Activated CD8-positive, alpha-beta memory T cell treated with anti-CD3 and anti-CD28 coated beads for 36 hours (primary cell): ENCODE measurements around the gene KCNQ5. TPM values are rescaled to one million over a fixed set of nuclear protein-coding genes. Genes with fewer than 3 reads are reported as not detected.

Experiments used
- CTCF ChIA-PET: fragments of 350-600 bp; sonication (Branson Sonifier 250); formaldehyde crosslinking; loops from one replicate; lab custom pipeline; 2021; ENCODE audit warnings: antibody characterized with exemption; lab: Charles Lee
- POLR2A ChIA-PET: fragments of 350-600 bp; sonication (Branson Sonifier 250); formaldehyde crosslinking; loops from one replicate; lab custom pipeline; 2021; ENCODE audit warnings: antibody characterized with exemption; lab: Charles Lee
- total RNA-seq, 2 experiments: library from RNA; stranded (reverse); gene quantifications; one replicate each; pipeline ENCODE4 v1.2.3, GENCODE V29; 2021

Gene KCNQ5
- total RNA-seq, 2 experiments from 2014 or later = 12.3 TPM

DNA sequence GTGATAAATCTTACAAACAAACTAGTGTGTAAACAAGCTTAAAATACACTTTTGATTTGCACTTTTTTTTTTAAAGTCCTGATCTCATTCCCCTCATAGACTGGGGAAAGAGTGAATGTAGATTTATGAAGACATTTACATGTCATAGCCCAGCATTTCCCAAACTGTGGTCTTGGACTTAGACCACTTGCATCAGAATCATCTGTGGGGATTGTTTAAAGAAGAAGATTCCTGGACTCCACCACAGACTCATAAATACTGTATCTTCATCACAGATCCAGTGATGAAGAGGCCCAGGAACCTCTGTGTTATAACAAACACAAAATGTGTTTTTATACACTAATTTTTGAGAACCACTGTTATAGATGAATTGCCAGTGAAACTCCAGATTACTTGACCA is 99.5 kb downstream of the KCNQ5 start:
- CTCF ChIA-PET = no interaction called here
- POLR2A ChIA-PET = no interaction called here

DNA sequence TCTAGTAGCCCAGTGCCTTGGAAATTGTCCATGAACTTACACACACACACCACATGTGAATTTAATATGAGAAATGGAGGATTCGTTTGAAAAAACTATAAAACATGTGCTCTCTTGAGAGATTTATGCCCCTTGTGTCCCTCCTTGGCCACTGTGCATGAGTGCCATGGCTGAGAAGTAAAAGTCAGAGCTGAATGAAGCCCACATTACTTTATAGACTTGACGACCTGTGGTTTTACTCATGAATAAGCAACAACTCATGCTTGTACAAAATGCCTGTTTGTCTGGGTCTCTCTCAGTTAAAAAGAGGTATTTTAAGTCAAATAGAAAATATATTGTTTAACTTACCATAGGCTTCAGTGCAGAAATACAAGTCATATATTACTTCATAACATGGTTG is 102.7 kb downstream of the KCNQ5 start:
- ChIA-PET POLR2A (no interaction called here), CTCF (no interaction called here)

DNA sequence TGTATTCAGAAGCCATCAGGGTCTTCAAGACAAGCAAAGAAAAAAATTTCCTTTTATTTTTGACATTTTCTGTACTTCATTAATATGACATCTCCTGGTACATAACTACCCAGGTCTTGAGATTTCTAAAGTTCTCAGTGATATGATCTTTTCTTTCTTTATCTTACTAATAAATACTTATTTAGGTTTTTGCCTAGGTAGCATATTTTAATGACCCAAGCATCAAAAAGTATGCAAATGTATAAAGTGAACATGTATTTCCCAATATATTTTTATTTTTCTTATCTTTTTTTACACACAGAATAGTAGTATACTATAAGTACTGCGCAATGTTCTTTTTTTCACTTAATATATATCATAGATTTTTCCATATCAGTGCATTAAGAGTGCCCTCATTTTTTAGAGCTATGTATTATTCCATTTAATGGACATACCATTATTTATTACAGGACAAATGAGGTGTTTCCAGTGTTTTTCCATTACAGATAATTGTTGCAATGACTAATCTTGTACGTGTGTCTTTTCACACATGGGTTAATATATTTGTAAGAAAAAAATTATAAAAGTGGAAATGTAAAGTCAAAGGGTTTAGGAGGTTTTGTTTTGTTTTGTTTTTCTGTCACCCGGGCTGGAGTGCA is 107.0 kb downstream of the KCNQ5 start:
- ChIA-PET CTCF (no interaction called here), POLR2A (no interaction called here)

DNA sequence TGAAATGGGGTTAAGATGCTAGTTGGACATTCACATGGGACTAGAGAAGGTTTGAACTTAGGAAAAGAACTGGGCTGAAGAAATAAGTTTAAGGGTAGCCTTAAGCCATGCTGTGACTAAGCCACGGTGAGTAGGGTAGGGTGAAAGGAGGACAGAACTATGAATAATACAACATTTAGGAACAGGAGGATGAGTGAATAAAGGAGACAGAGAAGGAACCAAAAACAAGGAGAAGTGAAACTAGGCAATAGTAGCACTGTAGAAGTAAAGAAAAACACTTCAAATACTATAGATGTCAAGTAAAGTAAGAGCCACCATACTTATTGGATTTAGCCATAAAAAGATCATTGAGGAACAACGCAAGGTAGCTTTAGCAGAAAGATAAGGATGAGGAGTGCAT is 111.2 kb downstream of the KCNQ5 start:
- POLR2A ChIA-PET = no interaction called here
- CTCF ChIA-PET = no interaction called here

DNA sequence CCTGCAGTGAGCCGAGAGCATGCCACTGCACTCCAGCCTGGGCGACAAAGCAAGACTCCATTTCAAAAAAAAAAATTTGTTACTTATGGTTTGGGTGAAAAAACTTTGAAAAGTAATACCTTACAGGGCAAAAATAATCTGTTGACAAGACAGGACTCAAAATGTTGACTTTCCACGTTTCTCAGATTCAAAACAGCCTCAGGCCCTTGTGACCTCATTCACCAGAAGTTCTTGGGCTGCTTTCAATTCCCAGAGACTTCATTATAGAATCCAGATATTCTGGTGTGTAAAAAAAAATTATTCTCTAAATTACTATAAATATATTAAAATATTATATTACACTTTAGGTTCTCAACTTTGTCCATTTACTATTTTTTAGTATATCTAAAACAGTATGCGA is 116.2 kb downstream of the KCNQ5 start:
- ChIA-PET CTCF (no interaction called here), POLR2A (no interaction called here)

DNA sequence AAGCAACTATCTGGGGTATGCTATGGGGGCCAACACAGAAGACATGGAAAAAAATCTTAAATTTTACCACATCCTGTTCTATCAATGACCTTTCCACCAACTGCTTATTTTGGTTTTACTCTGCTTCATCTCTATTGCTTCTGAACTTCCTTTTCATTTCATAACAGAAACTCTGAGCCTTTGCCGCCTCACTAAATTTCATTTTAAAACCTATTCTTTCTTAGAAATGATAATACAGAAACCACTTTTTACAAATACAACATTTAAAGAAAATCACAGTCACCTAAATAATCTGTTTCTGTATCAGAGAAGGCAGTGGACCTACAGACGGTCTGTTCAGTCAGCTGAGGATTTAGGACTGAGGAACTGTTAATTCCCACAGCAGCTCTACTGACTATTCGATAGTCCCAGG is 117.5 kb downstream of the KCNQ5 start:
- POLR2A ChIA-PET = no interaction called here
- CTCF ChIA-PET = no interaction called here

DNA sequence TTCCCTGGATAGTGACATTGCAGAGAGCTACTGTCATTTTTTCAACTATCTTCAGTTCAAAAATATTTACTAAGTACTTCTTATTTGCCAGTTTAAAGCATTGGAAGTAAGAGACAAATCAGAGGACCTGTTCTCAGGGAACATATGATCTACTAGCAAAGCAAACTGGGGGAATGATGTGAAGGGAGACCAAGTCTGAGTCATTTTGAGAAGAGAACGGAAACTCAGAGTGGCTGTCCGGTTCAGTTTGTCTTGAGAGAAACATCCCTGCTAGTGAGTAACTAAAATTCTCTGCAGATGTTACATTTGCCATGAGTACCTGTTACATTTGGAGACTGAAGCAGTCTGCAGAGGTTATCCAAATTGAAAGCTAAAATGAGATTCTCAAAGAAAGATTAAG is 118.3 kb downstream of the KCNQ5 start:
- ChIA-PET POLR2A (no interaction called here), CTCF (no interaction called here)

DNA sequence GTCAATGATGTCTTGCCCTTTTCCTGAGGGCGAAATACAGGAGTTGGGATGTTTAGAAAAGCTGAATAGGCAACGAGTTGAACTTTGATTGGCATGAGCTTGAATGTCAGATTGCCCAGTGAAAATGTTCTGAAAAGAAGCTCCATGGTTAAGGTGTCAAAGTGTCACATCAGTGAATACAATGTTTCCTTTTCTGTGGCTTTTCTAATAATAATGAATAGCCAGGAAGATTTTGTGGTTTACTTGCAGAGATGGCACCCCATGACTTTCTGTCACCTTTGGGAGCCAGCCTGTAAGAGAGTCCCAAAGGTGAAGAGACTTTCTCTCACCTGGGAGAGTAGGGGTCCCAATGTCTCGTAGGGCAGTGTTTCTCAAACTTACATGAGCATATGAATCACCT is 119.2 kb downstream of the KCNQ5 start:
- ChIA-PET POLR2A (no interaction called here), CTCF (no interaction called here)

DNA sequence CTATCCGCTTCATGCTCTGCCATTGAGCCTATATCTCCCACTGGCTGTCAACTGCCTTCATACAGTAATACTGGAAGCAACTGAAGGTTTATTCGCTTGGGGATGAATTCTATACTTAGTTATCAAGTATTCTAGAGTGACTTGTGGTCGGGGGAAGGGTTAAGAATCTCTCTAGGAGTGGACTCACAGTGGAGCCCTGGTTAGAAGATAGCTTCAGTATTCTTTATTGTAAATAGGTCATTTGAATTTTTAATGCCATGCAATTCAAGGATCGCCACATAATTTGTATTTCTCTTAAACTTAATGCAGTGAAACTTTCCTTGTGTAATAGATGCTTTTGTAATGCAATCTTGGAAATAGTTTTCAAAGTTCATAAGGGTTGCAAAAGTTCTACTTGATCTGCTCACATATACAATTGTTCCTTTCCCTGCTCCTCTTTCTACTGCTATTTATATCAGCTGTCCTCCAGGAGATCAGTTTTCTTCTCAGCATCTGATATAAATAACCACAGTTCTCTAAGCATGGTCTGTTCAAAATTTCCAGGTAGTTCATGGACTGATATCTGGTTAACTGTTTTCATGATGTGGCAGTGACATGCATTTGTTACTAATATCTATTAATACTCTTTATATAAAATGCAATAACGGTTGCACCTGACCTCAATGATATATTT is 120.3 kb downstream of the KCNQ5 start:
- CTCF ChIA-PET = interaction anchor here (0.6 kb wide), 1 partner anchor 20 kb away, joined by 3 read pairs; no protein-coding TSS in a partner anchor

DNA sequence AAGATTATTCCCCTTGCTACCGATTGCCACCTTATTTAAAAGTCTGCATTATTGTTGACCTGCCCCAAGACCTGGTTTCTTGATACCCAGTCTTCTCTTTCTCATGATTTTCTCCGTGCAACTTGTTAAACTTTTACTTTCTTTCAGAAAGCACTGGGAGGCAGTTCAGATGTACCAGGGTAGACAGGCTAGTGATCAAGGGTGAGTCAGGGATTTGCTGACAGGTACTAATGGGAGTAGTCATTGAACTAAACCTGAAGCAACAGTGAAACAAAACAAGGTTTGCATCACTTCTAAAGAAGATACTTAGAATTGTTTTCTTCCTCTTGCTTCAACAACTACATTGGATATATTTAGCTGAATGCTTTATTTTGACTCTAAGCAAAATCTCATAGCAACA is 124.4 kb downstream of the KCNQ5 start:
- CTCF ChIA-PET = no interaction called here

More for the DNA sequence above, 120.3 kb downstream of the KCNQ5 start:
- POLR2A ChIA-PET = no interaction called here

DNA sequence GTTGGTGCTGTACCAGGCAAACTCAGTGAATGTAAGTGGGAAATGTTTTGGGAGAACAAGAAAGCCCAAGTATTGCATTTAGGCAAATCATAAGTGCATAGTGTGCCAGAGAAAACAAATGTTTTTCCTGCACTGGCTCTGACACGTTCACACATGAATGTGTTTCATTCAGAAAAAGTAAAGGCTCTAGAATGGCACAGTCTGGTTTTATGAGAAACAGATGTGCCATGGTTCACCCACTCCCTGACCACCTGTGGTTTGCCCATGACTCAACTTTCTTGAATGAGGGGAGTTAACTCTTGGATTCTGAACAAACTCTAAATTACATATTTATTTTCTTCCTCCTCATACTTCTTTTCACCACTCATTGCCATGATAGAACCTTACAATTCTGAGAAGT is 126.9 kb downstream of the KCNQ5 start:
- CTCF ChIA-PET = no interaction called here
- POLR2A ChIA-PET = no interaction called here

More for the DNA sequence above, 124.4 kb downstream of the KCNQ5 start:
- POLR2A ChIA-PET = no interaction called here

DNA sequence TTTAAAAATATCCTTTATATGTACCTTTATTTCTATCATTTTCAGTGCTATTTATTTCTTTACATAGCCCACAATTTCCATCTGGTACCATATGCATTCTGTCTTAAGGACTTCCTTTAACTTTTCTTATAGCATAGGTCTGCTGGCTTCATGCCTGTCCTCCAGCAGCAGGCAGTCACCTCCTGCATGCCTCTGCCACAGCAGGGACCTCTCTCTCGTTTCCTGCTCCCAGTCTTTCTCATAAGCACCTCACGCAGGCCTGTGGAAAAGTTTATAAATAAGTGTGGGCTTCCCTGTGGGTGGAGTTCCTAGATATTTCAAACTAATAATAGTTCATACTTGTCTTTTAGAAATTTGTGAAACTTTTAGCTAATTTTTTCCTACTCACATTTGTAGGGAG is 133.9 kb downstream of the KCNQ5 start:
- CTCF ChIA-PET = interaction anchor here (1.2 kb wide), 1 partner anchor 344 kb away, joined by 4 read pairs; no protein-coding TSS in a partner anchor

DNA sequence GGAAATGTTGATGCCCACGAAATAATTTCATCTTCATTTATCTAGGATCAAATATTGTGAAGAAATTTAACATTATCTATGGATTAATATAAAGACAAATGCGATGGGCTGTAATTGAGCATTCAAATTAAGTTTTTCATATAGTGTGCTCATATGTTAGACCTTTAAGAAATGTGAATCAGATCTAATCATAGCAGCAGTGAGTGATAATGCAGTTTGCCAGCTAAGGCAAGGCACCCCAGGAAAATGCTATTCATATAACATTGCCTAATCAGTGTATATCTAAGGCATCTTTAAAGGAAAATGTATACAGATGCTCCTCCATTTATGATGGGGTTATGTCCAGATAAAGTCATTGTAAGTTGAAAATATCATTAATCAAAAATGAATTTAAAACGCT is 135.2 kb downstream of the KCNQ5 start:
- POLR2A ChIA-PET = no interaction called here

More for the DNA sequence above, 133.9 kb downstream of the KCNQ5 start:
- POLR2A ChIA-PET = no interaction called here

DNA sequence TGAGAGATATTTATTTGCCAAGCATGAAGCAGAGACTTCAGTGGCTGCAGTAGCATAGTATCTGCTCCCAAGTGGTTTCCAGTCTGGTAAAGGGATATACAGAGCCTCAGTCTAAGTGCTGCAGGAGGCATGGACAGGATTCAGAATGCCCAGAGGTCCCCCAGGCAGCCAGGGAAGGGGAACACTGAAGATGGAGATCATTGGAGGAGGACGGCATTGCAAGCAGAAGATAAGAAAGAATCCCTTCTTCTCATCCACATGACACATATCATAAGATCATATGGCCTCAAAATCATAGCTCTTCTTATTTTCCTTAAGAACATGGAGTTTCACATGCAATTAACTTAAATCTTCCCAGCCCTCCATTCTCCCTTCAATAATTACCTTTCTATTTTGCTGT is 136.1 kb downstream of the KCNQ5 start:
- CTCF ChIA-PET = no interaction called here
- POLR2A ChIA-PET = no interaction called here

More for the DNA sequence above, 135.2 kb downstream of the KCNQ5 start:
- CTCF ChIA-PET = no interaction called here

DNA sequence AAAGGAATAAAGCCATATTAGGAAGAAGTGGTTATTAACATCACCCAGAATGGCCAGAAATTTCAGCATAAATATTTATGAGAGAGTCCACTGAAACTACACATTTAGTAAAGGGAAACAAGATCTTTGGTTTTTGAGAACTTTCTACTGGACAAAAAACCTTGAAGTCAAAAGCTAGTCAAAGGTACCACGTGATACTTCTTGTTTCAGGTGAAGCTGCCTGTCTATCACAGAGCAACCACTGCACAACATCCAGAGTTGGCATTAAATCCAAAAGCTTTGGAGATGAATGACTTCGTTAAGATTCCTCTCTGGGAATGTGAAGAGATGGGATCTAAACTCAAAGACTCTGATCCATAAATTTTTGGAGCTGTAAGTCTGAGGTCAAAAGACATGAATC is 137.0 kb downstream of the KCNQ5 start:
- POLR2A ChIA-PET = no interaction called here
- CTCF ChIA-PET = no interaction called here

DNA sequence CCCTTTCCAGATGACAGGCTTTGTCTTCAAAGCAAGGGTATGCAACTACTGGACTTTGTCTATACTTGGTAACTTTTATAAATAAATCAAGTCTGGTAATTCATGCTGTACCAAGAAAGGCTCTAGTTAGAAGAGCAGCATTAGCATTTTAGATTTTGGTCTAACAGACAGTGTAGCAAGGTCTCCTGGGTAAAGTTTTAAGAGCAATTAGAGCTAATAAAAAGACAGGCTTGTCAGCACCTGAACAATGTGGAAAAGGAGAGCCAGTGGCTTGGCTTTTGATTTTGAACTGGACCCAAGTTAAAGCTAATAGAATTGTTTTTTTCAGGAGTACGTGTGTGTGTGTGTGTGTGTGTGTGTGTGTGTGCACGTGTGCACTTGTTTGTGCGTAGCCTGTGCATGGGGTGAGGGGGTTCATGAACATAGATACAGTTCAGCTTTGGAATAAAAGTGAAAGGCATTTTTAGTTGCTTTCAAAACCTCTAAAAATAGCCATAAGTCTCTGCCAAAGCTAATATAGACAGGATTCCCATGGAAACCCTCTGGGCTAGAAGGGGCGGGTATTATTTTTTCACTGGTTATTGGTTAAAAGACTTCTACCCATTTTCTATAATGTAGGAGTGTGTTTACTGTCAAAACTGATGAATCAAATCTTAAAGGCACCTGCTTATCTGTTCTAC is 138.4 kb downstream of the KCNQ5 start:
- POLR2A ChIA-PET = no interaction called here
- CTCF ChIA-PET = interaction anchor here (0.6 kb wide), 1 partner anchor 50 kb away, joined by 3 read pairs; no protein-coding TSS in a partner anchor

DNA sequence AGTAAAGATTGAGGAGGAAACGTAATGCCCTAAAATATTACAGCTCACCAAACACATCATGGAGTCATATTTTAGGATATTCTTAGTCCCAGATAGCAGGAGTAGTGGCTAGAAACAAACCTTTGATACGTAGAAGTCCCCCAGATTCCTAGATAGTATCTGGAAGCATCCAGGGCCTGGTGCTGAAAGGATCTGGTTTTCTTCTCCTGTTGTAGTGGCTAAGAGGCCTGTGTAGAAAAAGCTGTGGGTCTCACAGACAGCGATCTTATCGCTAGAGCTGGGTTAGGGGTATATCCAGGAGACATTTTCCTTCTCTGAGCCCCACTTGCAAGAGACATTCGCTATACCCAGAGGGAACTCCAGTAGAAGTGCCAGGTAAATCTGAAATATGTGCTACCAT is 139.9 kb downstream of the KCNQ5 start:
- POLR2A ChIA-PET = no interaction called here
- CTCF ChIA-PET = no interaction called here

DNA sequence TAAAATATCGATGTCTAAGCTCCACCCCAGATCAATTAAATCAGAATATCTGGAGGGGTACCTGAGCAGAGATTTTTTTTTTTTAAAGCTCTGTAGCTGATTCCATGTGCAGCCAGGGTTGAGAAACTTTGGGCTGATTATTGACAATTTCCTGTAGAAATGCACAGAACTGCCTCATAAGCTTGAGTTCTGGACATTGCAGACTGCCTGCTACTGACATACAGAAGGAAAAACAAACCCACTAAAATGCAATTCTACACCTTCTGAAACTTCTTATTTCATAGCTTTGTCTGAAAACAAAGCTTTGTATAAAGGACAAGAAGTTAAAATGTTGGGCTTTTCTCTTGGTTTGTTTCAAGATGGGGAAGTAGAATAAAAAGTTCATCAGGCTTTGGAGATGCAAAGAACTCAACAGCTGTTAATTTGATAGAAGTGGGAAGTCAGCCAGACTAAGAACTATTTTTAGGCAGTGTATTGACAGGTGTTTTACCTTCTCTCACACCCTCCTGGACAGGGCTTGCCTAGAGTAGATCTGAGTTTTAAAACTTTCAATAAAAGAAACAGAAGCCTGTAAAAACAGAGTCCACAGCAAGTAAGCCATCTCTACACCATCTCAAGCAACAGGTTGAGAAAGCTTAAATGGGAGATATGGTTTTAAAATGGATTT is 147.7 kb downstream of the KCNQ5 start:
- ChIA-PET CTCF (no interaction called here), POLR2A (no interaction called here)

DNA sequence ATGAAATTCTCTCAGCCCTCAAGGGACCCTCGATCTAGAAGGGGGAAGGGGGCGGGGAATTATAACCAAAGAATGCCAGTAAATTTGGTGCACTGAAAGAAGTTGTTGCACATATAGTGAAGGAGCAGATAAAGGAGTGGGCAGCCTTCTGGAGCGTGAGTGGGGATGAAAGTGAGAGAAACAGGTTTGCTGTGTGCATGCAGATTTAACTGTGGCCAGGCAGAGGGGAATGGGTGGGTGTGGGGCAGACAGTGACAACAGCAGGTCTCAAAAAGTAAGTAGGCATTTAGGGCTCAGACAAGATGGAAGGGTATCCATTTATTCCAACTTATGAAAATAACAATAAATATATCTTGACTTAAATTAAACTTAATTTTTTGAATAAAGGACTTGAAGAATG is 149.1 kb downstream of the KCNQ5 start:
- CTCF ChIA-PET = no interaction called here
- POLR2A ChIA-PET = no interaction called here

DNA sequence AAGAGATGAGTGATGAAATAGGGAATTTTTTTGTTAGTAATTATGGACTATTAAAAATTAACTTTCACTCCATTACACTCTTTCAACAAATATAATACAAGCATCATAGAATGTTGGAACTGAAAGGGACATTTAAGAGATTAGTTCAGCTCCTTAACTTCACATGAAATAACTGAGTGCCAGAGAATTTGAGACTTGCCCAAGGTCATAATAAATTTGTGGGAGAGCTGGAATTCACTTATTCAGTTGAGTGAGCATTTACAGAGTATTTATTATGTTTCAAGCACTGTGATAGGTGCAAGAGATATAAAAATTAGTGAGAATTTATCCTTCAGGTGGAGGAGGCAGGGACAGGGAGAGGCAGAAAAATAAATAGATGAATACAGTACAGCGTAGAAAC is 154.6 kb downstream of the KCNQ5 start:
- POLR2A ChIA-PET = no interaction called here

More for the DNA sequence above, 154.6 kb downstream of the KCNQ5 start:
- CTCF ChIA-PET = no interaction called here
